Gastrocnemius medialis (tissue), 4 donors: ENCODE results near the gene HEATR5B.

Experiments
- CTCF ChIP-seq, 5 experiments: fragments of 450-650 bp in 3 of 5; fragments of 200-600 bp in 2 of 5; sonication (generic) in 2 of 5; IDR thresholded peaks in 4 of 5; conservative IDR thresholded peaks in 1 of 5; 1 replicate in 4 of 5; 2 replicates in 1 of 5; pipeline ENCODE4 v1.5.1; 2016 to 2019; ENCODE audit warnings: antibody characterized with exemption in 5 of 5, mild to moderate bottlenecking in 3 of 5, moderate library complexity in 3 of 5
- POLR2A ChIP-seq, 2 donors: fragments of 450-650 bp; IDR thresholded peaks; one replicate each; pipeline ENCODE4 v1.6.1; 2017; ENCODE audit warnings: antibody characterized with exemption in 2 of 2, mild to moderate bottlenecking in 2 of 2, moderate library complexity in 2 of 2

GRCh38 chr2:37037771-37038170, 46.4 kb downstream of the HEATR5B start:
- TF ChIP-seq CTCF (IDR thresholded peaks at IDR 0.05 in 4 of 5, conservative IDR thresholded peaks at IDR 0.05 in 1 of 5) (no peak), POLR2A (IDR thresholded peaks at IDR 0.05) (no peak)
